ENCODE measurements around the gene ABL1.

The ABL1 gene

GRCh38 chr9:130920762-130921299 lies 85.8 kb downstream of the ABL1 start:
- Histone ChIP-seq H3K4me1 (no peaks in the 10 kb centered on the region), H3K4me3 (ENCODE audit: low read depth, low read length) (no peak overlapping the region), H3K36me3 (no peaks in the 10 kb centered on the region), H3K9me3 (no peaks in the 10 kb centered on the region), H3K27me3 (no peaks in the 10 kb centered on the region)
- TF ChIP-seq, protein P1, sequence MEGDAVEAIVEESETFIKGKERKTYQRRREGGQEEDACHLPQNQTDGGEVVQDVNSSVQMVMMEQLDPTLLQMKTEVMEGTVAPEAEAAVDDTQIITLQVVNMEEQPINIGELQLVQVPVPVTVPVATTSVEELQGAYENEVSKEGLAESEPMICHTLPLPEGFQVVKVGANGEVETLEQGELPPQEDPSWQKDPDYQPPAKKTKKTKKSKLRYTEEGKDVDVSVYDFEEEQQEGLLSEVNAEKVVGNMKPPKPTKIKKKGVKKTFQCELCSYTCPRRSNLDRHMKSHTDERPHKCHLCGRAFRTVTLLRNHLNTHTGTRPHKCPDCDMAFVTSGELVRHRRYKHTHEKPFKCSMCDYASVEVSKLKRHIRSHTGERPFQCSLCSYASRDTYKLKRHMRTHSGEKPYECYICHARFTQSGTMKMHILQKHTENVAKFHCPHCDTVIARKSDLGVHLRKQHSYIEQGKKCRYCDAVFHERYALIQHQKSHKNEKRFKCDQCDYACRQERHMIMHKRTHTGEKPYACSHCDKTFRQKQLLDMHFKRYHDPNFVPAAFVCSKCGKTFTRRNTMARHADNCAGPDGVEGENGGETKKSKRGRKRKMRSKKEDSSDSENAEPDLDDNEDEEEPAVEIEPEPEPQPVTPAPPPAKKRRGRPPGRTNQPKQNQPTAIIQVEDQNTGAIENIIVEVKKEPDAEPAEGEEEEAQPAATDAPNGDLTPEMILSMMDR (IDR thresholded peaks at IDR 0.05; ENCODE audit: low read depth, low read length) = no peak
- DNase-seq = no peak

GRCh38 chr9:130921300-130921988 lies 86.4 kb downstream of the ABL1 start:
- no peaks in the 10 kb centered on the region for H3K36me3 ChIP-seq
- no peaks in the 10 kb centered on the region for H3K4me1 ChIP-seq
- no peaks in the 10 kb centered on the region for H3K27me3 ChIP-seq
- H3K4me3 ChIP-seq (ENCODE audit: low read depth, low read length) = no peak overlapping the region
- H3K9me3 ChIP-seq = no peaks in the 10 kb centered on the region
- TF ChIP-seq, protein P1 (IDR thresholded peaks at IDR 0.05; ENCODE audit: low read depth, low read length) = no peak
- DNase-seq = no peak

GRCh38 chr9:130921989-130922892 lies 87.2 kb downstream of the ABL1 start:
- no peaks in the 10 kb centered on the region; the same call in 1 of the 2 replicates for H3K4me1 ChIP-seq
- H3K27me3 ChIP-seq = no peaks in the 10 kb centered on the region
- DNase-seq = no peak
- H3K36me3 ChIP-seq = no peaks in the 10 kb centered on the region
- TF ChIP-seq, protein P1 (IDR thresholded peaks at IDR 0.05; ENCODE audit: low read depth, low read length) = no peak
- H3K9me3 ChIP-seq = no peaks in the 10 kb centered on the region
- H3K4me3 ChIP-seq (ENCODE audit: low read depth, low read length) = no peak overlapping the region

DNA sequence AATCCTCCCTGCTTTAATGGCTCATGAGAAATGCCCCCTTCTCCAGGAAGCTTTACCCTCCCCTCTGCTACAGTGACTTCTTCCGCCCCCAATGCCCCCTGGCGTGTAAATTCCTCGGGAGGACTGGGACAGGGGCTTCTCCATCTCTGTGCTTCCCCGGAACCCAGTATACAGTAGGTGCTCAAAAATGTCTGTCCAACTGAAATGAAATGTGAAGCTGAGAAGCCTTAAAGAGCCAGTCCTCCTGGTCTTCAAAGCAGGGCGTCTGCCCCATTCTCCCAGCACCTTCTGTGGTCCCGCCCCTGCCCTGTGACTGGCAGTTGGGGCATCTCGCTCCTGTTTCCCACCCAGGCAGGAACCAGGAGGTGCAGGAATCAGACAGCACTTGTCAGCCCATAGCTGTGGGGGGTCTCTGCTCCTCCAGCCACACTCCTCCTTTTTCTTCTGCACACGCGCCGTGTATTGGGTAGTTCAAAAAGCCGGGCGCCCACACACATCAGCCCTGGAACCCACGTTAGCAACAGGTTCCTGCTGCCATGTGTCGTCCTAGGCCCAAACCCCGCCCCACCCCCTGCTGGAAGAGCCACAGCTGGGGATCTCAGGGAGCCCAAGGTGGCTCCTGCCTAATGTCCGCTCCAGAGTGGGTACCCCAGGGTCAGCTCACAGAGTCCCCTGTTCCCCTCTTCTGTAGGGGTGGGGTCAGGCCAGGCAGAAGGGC lies 88.0 kb downstream of the ABL1 start:
- no peaks in the 10 kb centered on the region for H3K27me3 ChIP-seq
- TF ChIP-seq, protein P1 (IDR thresholded peaks at IDR 0.05; ENCODE audit: low read depth, low read length) = no peak
- no peaks in the 10 kb centered on the region for H3K36me3 ChIP-seq
- no peak overlapping the region for H3K4me3 ChIP-seq (ENCODE audit: low read depth, low read length)
- DNase-seq = no peak
- peaks cover 6% of the 10 kb centered on the region for H3K4me1 ChIP-seq
- H3K9me3 ChIP-seq = no peaks in the 10 kb centered on the region

GRCh38 chr9:130923611-130924447 lies 88.8 kb downstream of the ABL1 start:
- H3K9me3 ChIP-seq = no peaks in the 10 kb centered on the region
- no peak overlapping the region for H3K4me3 ChIP-seq (ENCODE audit: low read depth, low read length)
- H3K36me3 ChIP-seq = no peaks in the 10 kb centered on the region
- H3K27me3 ChIP-seq = no peaks in the 10 kb centered on the region
- no peak for DNase-seq
- H3K4me1 ChIP-seq = peaks cover 14% of the 10 kb centered on the region
- TF ChIP-seq, protein P1 (IDR thresholded peaks at IDR 0.05; ENCODE audit: low read depth, low read length) = no peak

All from BE2C (cell line).